GM10847 (cell line): ENCODE measurements around the gene PLOD3.

Experiments used
- POLR2A ChIP-seq: IDR thresholded peaks from 2 replicates; pipeline ENCODE4 v1.6.1; 2011; ENCODE audit not compliant: insufficient read length; ENCODE audit errors: extremely low read depth

The PLOD3 gene

GRCh38 chr7:101240226-101241014 is 23.0 kb upstream of the PLOD3 start:
- no peak for TF ChIP-seq POLR2A

- TF ChIP-seq POLR2A = no peak
Measured at GRCh38 chr7:101239951-101240220, 22.5 kb upstream of the PLOD3 start.

GRCh38 chr7:101239191-101239950 is 22.0 kb upstream of the PLOD3 start:
- no peak for TF ChIP-seq POLR2A

- no peak for TF ChIP-seq POLR2A
Measured at GRCh38 chr7:101238226-101239182, 21.1 kb upstream of the PLOD3 start.

DNA sequence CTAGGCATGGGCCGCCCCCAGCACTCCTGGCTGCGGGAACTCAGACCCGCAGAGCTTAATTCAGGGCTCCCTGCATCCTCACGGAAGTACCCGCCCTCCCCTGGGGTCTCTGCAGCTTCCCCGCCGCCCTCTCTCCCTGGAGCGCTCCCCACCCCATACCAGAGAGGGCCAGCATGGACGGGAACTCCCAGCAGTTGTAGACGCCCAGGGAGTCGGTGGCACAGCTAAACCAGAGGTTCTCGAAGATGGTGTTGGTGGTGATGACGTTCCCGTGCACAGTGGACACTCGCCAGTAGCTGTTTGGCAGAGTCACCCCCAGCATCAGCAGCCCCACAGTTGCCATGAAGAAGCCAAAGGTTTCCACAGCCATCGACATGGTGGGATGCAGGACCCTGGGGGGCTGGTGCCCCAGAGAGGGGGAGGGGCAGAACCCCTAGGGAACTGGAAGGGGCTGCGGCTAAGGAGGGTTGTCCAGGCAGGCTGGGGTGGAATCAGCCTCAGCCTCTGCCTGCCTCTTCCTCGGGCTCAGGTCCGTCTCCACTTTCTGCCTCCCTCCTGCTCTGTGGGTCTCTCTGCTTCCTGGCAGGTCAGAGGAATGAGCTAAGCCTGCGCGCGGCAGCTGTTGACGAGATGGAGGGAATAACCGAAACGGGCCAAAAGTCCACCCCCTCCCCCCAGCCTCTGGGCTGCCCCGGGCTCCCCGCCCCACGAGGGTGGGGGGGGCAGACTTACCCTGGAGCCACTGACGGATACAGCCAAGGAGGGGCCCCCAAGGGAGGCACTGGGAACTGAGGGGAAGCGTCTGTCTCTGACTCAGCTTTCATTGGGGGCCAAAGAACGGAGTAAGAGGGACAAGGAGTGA is 20.1 kb upstream of the PLOD3 start, which contains the start of gene CLDN15:
Gene CLDN15 (minus strand): TSS at position 597 of the 862 bp plus-strand sequence. CDS start 221 bp downstream, at position 376.
- TF ChIP-seq POLR2A = no peak

GRCh38 chr7:101236292-101236835 is 19.0 kb upstream of the PLOD3 start:
- no peak for TF ChIP-seq POLR2A

DNA sequence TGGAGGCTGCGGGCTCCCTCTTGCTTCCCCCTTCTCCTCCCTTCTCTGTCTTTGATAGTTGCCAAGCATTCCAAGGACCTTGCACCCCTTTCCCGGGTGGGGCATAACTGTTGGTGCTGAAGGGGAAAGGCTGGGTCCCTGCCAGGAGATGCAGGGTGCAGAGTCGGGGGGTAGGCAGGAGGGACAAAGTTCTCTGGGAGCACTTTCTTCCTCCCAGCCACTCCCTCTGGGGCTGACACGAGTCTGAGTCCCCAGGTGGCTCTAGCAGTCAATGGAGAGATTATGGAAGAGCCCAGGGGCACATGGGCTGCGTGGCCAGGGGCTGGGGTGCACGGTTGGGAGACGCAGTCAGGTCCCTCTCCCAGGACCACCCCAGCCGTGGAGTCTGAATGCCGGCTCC is 18.1 kb upstream of the PLOD3 start:
- TF ChIP-seq POLR2A = no peak

DNA sequence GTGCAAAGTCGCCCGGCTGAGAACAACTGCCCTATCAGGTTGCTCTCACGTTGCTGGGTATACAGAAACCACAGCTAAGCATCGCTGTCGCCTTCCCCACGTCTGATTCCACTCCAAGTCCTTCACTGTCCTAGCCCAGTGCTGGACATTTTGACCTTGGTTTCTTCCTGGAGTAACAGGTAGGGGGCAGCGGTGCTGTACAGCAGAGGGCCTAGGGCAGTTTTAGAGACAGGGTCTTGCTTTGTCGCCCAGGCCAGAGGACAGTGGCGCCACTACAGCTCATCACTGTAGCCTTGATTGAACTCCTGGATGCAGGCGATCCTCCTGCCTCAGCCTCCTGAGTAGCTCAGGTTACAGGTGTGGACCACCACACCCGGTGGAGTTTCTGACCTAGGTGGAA is 17.7 kb upstream of the PLOD3 start:
- TF ChIP-seq POLR2A = no peak

DNA sequence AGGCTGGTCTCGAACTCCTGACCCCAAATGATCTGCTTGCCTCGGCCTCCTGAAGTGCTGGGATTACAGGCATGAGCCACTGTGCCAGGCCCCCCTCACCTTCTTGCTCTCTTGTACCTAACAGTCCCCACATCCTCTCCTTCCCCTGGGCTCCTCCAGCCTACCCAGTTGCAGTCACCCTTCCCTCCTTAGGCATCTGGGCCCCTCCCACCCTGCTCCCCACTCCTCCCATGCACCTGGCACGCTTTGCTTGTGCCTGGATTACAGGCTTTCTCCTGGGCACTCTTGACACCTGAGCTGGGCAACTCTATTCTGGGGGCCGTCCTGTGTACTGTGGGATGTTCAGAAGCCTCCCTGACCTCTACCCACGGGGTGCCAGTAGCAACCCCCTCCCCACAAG is 17.3 kb upstream of the PLOD3 start:
- TF ChIP-seq POLR2A = no peak

GRCh38 chr7:101233907-101234547 is 16.6 kb upstream of the PLOD3 start:
- no peak for TF ChIP-seq POLR2A

DNA sequence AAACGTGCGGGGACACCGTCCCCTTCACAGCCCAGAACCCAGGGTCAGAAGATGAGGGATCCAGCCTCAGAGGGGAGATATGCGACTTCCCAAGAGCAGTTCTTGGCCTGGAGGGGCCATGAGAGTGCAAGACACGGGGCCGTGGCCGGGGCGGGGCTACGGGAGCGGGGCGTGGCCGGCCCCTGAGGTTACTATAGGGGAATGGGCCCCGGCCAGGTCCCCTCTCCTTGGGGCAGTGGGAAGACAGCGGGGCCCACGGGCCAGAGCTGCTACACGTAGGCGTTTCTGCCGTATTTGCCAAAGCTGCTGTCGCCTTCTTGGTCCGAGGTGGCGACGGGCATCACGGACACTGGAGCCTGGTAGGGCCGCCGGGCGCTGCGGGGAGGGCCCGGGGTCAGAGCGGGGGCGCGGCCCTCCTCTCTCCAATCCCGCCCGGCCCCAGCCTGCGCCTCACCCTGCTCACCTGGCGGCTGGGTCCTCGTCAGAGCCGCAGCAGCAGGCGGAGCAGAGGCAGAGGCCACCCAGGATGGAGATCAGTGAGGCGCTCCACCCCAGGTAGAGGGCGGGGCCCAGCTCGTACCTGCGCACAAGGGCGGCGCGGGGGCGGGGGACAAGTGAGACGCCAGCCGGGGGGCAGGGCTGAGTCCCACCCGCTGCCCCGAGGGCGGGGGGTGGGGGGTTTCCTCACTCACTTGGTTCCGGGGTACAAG is 14.9 kb upstream of the PLOD3 start:
- TF ChIP-seq POLR2A = no peak

- TF ChIP-seq POLR2A = no peak
Measured at GRCh38 chr7:101231644-101232043, 14.3 kb upstream of the PLOD3 start.

DNA sequence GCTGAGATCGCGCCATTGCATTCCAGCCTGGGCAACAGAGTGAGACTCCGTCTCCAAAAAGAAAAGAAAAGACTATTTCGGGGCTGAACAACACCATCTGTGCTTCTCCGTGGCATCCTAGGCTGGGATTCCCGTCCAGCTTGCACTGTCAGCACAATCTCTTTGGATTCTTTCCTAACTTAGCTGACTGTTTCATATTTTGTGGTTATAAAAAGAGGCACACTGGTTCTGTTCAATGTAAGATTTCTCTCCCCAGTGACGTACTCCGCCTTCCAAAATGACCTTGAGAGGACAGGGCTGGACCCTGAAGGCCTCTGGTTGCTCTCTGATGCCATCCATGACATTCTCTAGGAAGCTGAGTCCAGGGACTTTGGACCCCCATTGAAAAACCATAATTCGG is 9.3 kb upstream of the PLOD3 start:
- TF ChIP-seq POLR2A = no peak
